K562 (cell line): ENCODE results near the gene ANXA4. TPM values are rescaled to one million over a fixed set of nuclear protein-coding genes. Genes with fewer than 3 reads are reported as not detected.
A peak's percentile ranks its signal among the peaks of the same experiment; 100 is the strongest.

Source experiments
- FOXK1 ChIP-seq: sonication (generic); formaldehyde crosslinking; IDR thresholded peaks from 2 replicates; pipeline ENCODE4 v1.8.0; 2022; ENCODE audit warnings: missing genetic modification reagents, mild to moderate bottlenecking, borderline replicate concordance
- FOXM1 ChIP-seq, 2 experiments: fragments of 450-650 bp in 1 of 2; sonication (generic) in 1 of 2; formaldehyde crosslinking in 1 of 2; IDR thresholded peaks; 2 replicates each; pipeline versions ENCODE4 v1.6.1 to v1.9.0; 2017 to 2022; ENCODE audit warnings: low read depth in 2 of 2, mild to moderate bottlenecking in 2 of 2, missing genetic modification reagents in 1 of 2, moderate library complexity in 1 of 2
- GTF3C2 ChIP-seq: IDR thresholded peaks from 3 replicates; pipeline ENCODE4 v1.6.1; 2011; ENCODE audit warnings: borderline replicate concordance, mild to moderate bottlenecking, moderate library complexity; ENCODE audit not compliant: insufficient read length; ENCODE audit errors: extremely low read depth
- RFX5 ChIP-seq: IDR thresholded peaks from 2 replicates; pipeline ENCODE4 v1.6.1; 2011; ENCODE audit warnings: low read depth, mild to moderate bottlenecking, improper control_type of control experiment, low read length
- SPI1 ChIP-seq: IDR thresholded peaks from 2 replicates; pipeline ENCODE4 v1.6.1; 2011; ENCODE audit warnings: low read depth, low read length, control low read depth, borderline replicate concordance
- TCF3 ChIP-seq: sonication (generic); formaldehyde crosslinking; IDR thresholded peaks from 2 replicates; pipeline ENCODE4 v1.4.0; 2020; ENCODE audit warnings: mild to moderate bottlenecking, missing genetic modification reagents
- polyA plus RNA-seq, 8 experiments: library from polyadenylated mRNA; depleted of rRNA in 4 of 8; stranded (reverse) in 5 of 8; unstranded in 3 of 8; fragments of >200 nt; fragmentation: Nextera tagmentation in 2 of 8; fragmentation: Illumina TruSeq in 1 of 8; extraction: Ambion mirVana in 2 of 8; extraction: Trizol in 1 of 8; gene quantifications; 2 replicates each; pipeline versions ENCODE4 v1.2.1 to v1.2.3, GENCODE V29; 2011 to 2014; ENCODE audit warnings: inconsistent platforms in 1 of 8, missing spikeins in 1 of 8
- total RNA-seq, 7 experiments: library from RNA; depleted of rRNA in 6 of 7; stranded (reverse); fragments of >200 nt in 6 of 7; fragmentation: Illumina TruSeq in 2 of 7; extraction: Trizol in 2 of 7; gene quantifications; 2 replicates each; pipeline versions ENCODE4 v1.2.1 to v1.2.3, GENCODE V29; 2011 to 2021; ENCODE audit warnings: low replicate concordance in 1 of 7
- TF ChIP-seq, protein P1 (sequence below): sonication (generic); formaldehyde crosslinking; IDR thresholded peaks from 2 replicates; pipeline ENCODE4 v1.8.1; 2023; ENCODE audit warnings: missing genetic modification reagents, mild to moderate bottlenecking, borderline replicate concordance
- TF ChIP-seq, protein P2 (sequence below): sonication (generic); formaldehyde crosslinking; IDR thresholded peaks from 2 replicates; pipeline ENCODE4 v1.8.1; 2023; ENCODE audit warnings: mild to moderate bottlenecking, missing genetic modification reagents
- TF ChIP-seq, protein P3 (sequence below): sonication (generic); formaldehyde crosslinking; IDR thresholded peaks from 2 replicates; pipeline ENCODE4 v1.8.0; 2022; ENCODE audit warnings: mild to moderate bottlenecking, missing genetic modification reagents

The ANXA4 gene
- total and polyA plus RNA-seq, 9 of the 15 experiments (the other 6 are each of a cell fraction or from before 2014, with no cell fraction given): 3.4 to 13.6 (median 11.6) TPM

DNA sequence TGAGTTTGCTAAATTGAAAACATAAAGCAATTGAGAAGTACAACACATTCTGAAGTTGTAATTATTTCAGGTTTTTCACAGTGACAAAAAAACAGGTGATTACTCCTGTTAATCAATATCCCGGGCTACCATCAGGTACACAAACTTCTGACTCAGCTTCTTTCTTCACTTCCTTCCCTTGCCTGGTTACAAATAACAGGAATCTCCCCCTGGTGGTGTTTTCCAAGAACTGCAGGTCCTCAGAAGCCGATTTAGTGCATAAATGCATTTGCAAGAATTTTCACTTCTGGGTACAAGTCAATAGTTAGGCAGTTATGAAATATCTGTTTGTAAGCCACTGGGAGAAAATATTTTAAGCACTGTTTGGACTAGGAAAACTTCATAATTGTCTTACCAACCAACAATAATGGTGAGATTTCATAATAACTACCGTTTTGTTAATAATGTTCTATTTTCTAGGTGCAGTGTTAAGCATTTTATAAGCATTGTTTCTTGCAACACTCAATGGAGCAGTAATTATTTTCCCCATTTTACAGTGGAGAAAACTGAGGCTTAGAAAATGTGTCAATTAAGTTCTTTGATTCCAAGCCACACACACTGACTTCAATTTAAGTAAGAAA lies 75.1 kb downstream of the ANXA4 start (continued):
- TF ChIP-seq, protein P1, sequence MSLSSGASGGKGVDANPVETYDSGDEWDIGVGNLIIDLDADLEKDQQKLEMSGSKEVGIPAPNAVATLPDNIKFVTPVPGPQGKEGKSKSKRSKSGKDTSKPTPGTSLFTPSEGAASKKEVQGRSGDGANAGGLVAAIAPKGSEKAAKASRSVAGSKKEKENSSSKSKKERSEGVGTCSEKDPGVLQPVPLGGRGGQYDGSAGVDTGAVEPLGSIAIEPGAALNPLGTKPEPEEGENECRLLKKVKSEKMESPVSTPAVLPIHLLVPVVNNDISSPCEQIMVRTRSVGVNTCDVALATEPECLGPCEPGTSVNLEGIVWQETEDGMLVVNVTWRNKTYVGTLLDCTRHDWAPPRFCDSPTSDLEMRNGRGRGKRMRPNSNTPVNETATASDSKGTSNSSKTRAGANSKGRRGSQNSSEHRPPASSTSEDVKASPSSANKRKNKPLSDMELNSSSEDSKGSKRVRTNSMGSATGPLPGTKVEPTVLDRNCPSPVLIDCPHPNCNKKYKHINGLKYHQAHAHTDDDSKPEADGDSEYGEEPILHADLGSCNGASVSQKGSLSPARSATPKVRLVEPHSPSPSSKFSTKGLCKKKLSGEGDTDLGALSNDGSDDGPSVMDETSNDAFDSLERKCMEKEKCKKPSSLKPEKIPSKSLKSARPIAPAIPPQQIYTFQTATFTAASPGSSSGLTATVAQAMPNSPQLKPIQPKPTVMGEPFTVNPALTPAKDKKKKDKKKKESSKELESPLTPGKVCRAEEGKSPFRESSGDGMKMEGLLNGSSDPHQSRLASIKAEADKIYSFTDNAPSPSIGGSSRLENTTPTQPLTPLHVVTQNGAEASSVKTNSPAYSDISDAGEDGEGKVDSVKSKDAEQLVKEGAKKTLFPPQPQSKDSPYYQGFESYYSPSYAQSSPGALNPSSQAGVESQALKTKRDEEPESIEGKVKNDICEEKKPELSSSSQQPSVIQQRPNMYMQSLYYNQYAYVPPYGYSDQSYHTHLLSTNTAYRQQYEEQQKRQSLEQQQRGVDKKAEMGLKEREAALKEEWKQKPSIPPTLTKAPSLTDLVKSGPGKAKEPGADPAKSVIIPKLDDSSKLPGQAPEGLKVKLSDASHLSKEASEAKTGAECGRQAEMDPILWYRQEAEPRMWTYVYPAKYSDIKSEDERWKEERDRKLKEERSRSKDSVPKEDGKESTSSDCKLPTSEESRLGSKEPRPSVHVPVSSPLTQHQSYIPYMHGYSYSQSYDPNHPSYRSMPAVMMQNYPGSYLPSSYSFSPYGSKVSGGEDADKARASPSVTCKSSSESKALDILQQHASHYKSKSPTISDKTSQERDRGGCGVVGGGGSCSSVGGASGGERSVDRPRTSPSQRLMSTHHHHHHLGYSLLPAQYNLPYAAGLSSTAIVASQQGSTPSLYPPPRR (CRISPR knock-in tag): no peak
- peak; percentile 92 for TF ChIP-seq SPI1
- TF ChIP-seq RFX5: no peak
- no peak for TF ChIP-seq GTF3C2
- TF ChIP-seq, protein P2, sequence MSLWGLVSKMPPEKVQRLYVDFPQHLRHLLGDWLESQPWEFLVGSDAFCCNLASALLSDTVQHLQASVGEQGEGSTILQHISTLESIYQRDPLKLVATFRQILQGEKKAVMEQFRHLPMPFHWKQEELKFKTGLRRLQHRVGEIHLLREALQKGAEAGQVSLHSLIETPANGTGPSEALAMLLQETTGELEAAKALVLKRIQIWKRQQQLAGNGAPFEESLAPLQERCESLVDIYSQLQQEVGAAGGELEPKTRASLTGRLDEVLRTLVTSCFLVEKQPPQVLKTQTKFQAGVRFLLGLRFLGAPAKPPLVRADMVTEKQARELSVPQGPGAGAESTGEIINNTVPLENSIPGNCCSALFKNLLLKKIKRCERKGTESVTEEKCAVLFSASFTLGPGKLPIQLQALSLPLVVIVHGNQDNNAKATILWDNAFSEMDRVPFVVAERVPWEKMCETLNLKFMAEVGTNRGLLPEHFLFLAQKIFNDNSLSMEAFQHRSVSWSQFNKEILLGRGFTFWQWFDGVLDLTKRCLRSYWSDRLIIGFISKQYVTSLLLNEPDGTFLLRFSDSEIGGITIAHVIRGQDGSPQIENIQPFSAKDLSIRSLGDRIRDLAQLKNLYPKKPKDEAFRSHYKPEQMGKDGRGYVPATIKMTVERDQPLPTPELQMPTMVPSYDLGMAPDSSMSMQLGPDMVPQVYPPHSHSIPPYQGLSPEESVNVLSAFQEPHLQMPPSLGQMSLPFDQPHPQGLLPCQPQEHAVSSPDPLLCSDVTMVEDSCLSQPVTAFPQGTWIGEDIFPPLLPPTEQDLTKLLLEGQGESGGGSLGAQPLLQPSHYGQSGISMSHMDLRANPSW (CRISPR knock-in tag): no peak
- 0 out of 2 replicates have a peak, but pooled peaks have one; percentile 38 for TF ChIP-seq TCF3 (CRISPR knock-in tag)
- TF ChIP-seq FOXM1 (IDR thresholded peaks at IDR 0.05; ENCODE audit: low read depth): peak; percentile 25; the same call in 1 of the 2 replicates
- TF ChIP-seq FOXM1 (CRISPR knock-in tag; IDR thresholded peaks at IDR 0.05; ENCODE audit: low read depth): no peak
- no peak for TF ChIP-seq FOXK1
- TF ChIP-seq, protein P3, sequence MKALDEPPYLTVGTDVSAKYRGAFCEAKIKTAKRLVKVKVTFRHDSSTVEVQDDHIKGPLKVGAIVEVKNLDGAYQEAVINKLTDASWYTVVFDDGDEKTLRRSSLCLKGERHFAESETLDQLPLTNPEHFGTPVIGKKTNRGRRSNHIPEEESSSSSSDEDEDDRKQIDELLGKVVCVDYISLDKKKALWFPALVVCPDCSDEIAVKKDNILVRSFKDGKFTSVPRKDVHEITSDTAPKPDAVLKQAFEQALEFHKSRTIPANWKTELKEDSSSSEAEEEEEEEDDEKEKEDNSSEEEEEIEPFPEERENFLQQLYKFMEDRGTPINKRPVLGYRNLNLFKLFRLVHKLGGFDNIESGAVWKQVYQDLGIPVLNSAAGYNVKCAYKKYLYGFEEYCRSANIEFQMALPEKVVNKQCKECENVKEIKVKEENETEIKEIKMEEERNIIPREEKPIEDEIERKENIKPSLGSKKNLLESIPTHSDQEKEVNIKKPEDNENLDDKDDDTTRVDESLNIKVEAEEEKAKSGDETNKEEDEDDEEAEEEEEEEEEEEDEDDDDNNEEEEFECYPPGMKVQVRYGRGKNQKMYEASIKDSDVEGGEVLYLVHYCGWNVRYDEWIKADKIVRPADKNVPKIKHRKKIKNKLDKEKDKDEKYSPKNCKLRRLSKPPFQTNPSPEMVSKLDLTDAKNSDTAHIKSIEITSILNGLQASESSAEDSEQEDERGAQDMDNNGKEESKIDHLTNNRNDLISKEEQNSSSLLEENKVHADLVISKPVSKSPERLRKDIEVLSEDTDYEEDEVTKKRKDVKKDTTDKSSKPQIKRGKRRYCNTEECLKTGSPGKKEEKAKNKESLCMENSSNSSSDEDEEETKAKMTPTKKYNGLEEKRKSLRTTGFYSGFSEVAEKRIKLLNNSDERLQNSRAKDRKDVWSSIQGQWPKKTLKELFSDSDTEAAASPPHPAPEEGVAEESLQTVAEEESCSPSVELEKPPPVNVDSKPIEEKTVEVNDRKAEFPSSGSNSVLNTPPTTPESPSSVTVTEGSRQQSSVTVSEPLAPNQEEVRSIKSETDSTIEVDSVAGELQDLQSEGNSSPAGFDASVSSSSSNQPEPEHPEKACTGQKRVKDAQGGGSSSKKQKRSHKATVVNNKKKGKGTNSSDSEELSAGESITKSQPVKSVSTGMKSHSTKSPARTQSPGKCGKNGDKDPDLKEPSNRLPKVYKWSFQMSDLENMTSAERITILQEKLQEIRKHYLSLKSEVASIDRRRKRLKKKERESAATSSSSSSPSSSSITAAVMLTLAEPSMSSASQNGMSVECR (CRISPR knock-in tag): no peak
